CD4-positive, alpha-beta memory T cell (primary cell): ENCODE results near the gene FCF1. TPM values are rescaled to one million over a fixed set of nuclear protein-coding genes. Genes with fewer than 3 reads are reported as not detected.
A peak's percentile ranks its signal among the peaks of the same experiment; 100 is the strongest.

Experiments
- CTCF ChIA-PET: fragments of 350-600 bp; sonication (Branson Sonifier 250); formaldehyde crosslinking; loops from one replicate; lab custom pipeline; 2021; ENCODE audit warnings: inconsistent platforms; ENCODE audit not compliant: partially characterized antibody; lab: Charles Lee
- POLR2A ChIA-PET: fragments of 350-600 bp; sonication (Branson Sonifier 250); formaldehyde crosslinking; loops from one replicate; lab custom pipeline; 2021; ENCODE audit not compliant: partially characterized antibody; lab: Charles Lee
- DNase-seq, 5 donors: peaks; one replicate each; pipeline versions ENCODE4 v3.0.0 to v3.0.0-alpha.2; 2020 to 2022; ENCODE audit warnings: mixed read lengths in 1 of 5
- H3K27ac ChIP-seq: one replicate; pipeline ENCODE4 v1.7.0; 2013; ENCODE audit warnings: low read depth, low read length
- H3K27me3 ChIP-seq: 2 replicates; pipeline ENCODE4 v1.7.0; 2013; ENCODE audit warnings: mild to moderate bottlenecking, low read length, moderate library complexity; ENCODE audit not compliant: insufficient read depth
- H3K36me3 ChIP-seq: 2 replicates; pipeline ENCODE4 v1.7.0; 2013; ENCODE audit warnings: mild to moderate bottlenecking, low read length, moderate library complexity; ENCODE audit not compliant: insufficient read depth
- H3K4me1 ChIP-seq: 2 replicates; pipeline ENCODE4 v1.7.0; 2013; ENCODE audit warnings: mild to moderate bottlenecking, low read length, moderate library complexity; ENCODE audit not compliant: insufficient read depth
- H3K4me3 ChIP-seq, 2 donors: one replicate each; pipeline ENCODE4 v1.7.0; 2013; ENCODE audit warnings: low read length in 2 of 2, mild to moderate bottlenecking in 1 of 2
- H3K9me3 ChIP-seq, 2 donors: one replicate each; pipeline ENCODE4 v1.7.0; 2013; ENCODE audit warnings: low read length in 2 of 2, control low read depth in 1 of 2; ENCODE audit not compliant: control insufficient read depth in 1 of 2
- H3K27ac Mint-ChIP-seq, 7 donors: one replicate each; pipeline ENCODE4 v1.8.0; 2020 to 2021; ENCODE audit warnings: mixed read lengths in 7 of 7, mild to moderate bottlenecking in 6 of 7, inconsistent platforms in 3 of 7, moderate library complexity in 3 of 7
- H3K27me3 Mint-ChIP-seq, 2 donors: one replicate each; pipeline ENCODE4 v1.8.0; 2020 to 2021; ENCODE audit warnings: mixed read lengths in 2 of 2
- H3K36me3 Mint-ChIP-seq, 2 donors: one replicate each; pipeline ENCODE4 v1.8.0; 2020 to 2021; ENCODE audit warnings: mixed read lengths in 2 of 2, inconsistent platforms in 1 of 2, mild to moderate bottlenecking in 1 of 2
- H3K4me1 Mint-ChIP-seq, 4 donors: one replicate each; pipeline ENCODE4 v1.8.0; 2020 to 2021; ENCODE audit warnings: mixed read lengths in 4 of 4, mild to moderate bottlenecking in 1 of 4
- H3K4me3 Mint-ChIP-seq, 8 donors: one replicate each; pipeline ENCODE4 v1.8.0; 2020 to 2021; ENCODE audit warnings: mixed read lengths in 8 of 8, mild to moderate bottlenecking in 7 of 8, moderate library complexity in 6 of 8, inconsistent platforms in 3 of 8
- H3K9me3 Mint-ChIP-seq, 8 donors: one replicate each; pipeline ENCODE4 v1.8.0; 2020 to 2021; ENCODE audit warnings: mixed read lengths in 8 of 8, mild to moderate bottlenecking in 5 of 8, inconsistent platforms in 3 of 8, moderate library complexity in 1 of 8
- intact Hi-C: fragments of 100-400 bp; cut with micrococcal nuclease; formaldehyde crosslinking; loops from one replicate; pipeline ENCODE4 v1.15.1; 2023
- polyA plus RNA-seq, 2 donors: library from polyadenylated mRNA; unstranded; fragments of 300-500 nt; fragmentation: Illumina TruSeq; gene quantifications; one replicate each; pipeline ENCODE4 v1.2.3, GENCODE V29; 2021
- total RNA-seq, 2 experiments: library from RNA; stranded (reverse); gene quantifications; one replicate each; pipeline ENCODE4 v1.2.3, GENCODE V29; 2021

The FCF1 gene
- total and polyA plus RNA-seq, 4 experiments from 2014 or later = 28.6 to 57.9 (median 46.5) TPM

- intact Hi-C loops = no loop called here
- H3K4me1 ChIP-seq = no peaks in the 10 kb centered on the region
- no peaks in the 10 kb centered on the region for H3K9me3 ChIP-seq
- Mint-ChIP-seq H3K36me3 (peaks cover 32 to 38% of the 10 kb centered on the region in 2 donors), H3K27ac (no peak overlapping the region), H3K4me3 (no peak overlapping the region), H3K9me3 (peaks cover 0 to 5% (median 1%) of the 10 kb centered on the region in 8 donors), H3K4me1 (peaks cover 15 to 40% (median 27%) of the 10 kb centered on the region in 4 donors), H3K27me3 (no peaks in the 10 kb centered on the region)
- peaks cover 6% of the 10 kb centered on the region for H3K36me3 ChIP-seq
- no peak overlapping the region for H3K27ac ChIP-seq
- ChIA-PET CTCF (no interaction called here), POLR2A (no interaction called here)
- H3K4me3 ChIP-seq = no peak overlapping the region
- H3K27me3 ChIP-seq = no peaks in the 10 kb centered on the region
- no peak for DNase-seq
These were observed 15.0 kb upstream of the FCF1 start for GRCh38 chr14:74697976-74698375.

- H3K27ac Mint-ChIP-seq = peak overlapping the region in 2 of 7 donors; percentile 2 to 43
- intact Hi-C loops = no loop called here
- H3K9me3 Mint-ChIP-seq = peaks cover 0 to 6% (median 2%) of the 10 kb centered on the region in 8 donors
- Histone ChIP-seq H3K36me3 (peaks cover 6% of the 10 kb centered on the region), H3K4me1 (no peaks in the 10 kb centered on the region), H3K27ac (no peak overlapping the region), H3K4me3 (no peak overlapping the region), H3K9me3 (no peaks in the 10 kb centered on the region), H3K27me3 (no peaks in the 10 kb centered on the region)
- ChIA-PET CTCF (no interaction called here), POLR2A (no interaction called here)
- peaks cover 34 to 35% of the 10 kb centered on the region in 2 donors for H3K36me3 Mint-ChIP-seq
- no peak overlapping the region for H3K4me3 Mint-ChIP-seq
- DNase-seq = no peak
- H3K4me1 Mint-ChIP-seq = peaks cover 15 to 41% (median 27%) of the 10 kb centered on the region in 4 donors
- no peaks in the 10 kb centered on the region for H3K27me3 Mint-ChIP-seq
These were observed 14.5 kb upstream of the FCF1 start for GRCh38 chr14:74698465-74698864.

- Mint-ChIP-seq H3K4me3 (no peak overlapping the region), H3K27me3 (no peaks in the 10 kb centered on the region), H3K36me3 (peaks cover 27 to 34% of the 10 kb centered on the region in 2 donors), H3K4me1 (peaks cover 17 to 40% (median 30%) of the 10 kb centered on the region in 4 donors), H3K27ac (no peak overlapping the region), H3K9me3 (peaks cover 0 to 6% (median 2%) of the 10 kb centered on the region in 8 donors)
- intact Hi-C loops = no loop called here
- no peaks in the 10 kb centered on the region for H3K9me3 ChIP-seq
- ChIA-PET POLR2A (no interaction called here), CTCF (no interaction called here)
- H3K36me3 ChIP-seq = peaks cover 6% of the 10 kb centered on the region
- H3K27me3 ChIP-seq = no peaks in the 10 kb centered on the region
- DNase-seq = no peak
- H3K4me1 ChIP-seq = no peaks in the 10 kb centered on the region
- H3K27ac ChIP-seq = no peak overlapping the region
- H3K4me3 ChIP-seq = no peak overlapping the region
These were observed 10.7 kb upstream of the FCF1 start for GRCh38 chr14:74702293-74702692.

- Histone ChIP-seq H3K27me3 (no peaks in the 10 kb centered on the region), H3K9me3 (no peaks in the 10 kb centered on the region), H3K4me3 (no peak overlapping the region), H3K4me1 (no peaks in the 10 kb centered on the region), H3K36me3 (peaks cover 6% of the 10 kb centered on the region), H3K27ac (no peak overlapping the region)
- Mint-ChIP-seq H3K27ac (no peak overlapping the region), H3K36me3 (peaks cover 23 to 30% of the 10 kb centered on the region in 2 donors), H3K4me3 (no peak overlapping the region), H3K27me3 (no peaks in the 10 kb centered on the region), H3K9me3 (peaks cover 0 to 6% (median 2%) of the 10 kb centered on the region in 8 donors), H3K4me1 (peaks cover 13 to 40% (median 27%) of the 10 kb centered on the region in 4 donors)
- CTCF ChIA-PET = no interaction called here
- POLR2A ChIA-PET = no interaction called here
- no peak for DNase-seq
- intact Hi-C loops = no loop called here
These were observed 9.9 kb upstream of the FCF1 start for GRCh38 chr14:74703043-74703442.

- Histone ChIP-seq H3K27me3 (no peaks in the 10 kb centered on the region), H3K4me3 (no peak overlapping the region), H3K27ac (no peak overlapping the region), H3K36me3 (no peaks in the 10 kb centered on the region), H3K4me1 (peaks cover 6% of the 10 kb centered on the region), H3K9me3 (no peaks in the 10 kb centered on the region)
- no peak for DNase-seq
- Mint-ChIP-seq H3K36me3 (peaks cover 19 to 24% of the 10 kb centered on the region in 2 donors), H3K27me3 (no peaks in the 10 kb centered on the region), H3K9me3 (peaks cover 0 to 6% (median 2%) of the 10 kb centered on the region in 8 donors), H3K27ac (no peak overlapping the region), H3K4me1 (peaks cover 25 to 45% (median 32%) of the 10 kb centered on the region in 4 donors), H3K4me3 (no peak overlapping the region)
- ChIA-PET CTCF (no interaction called here), POLR2A (no interaction called here)
- intact Hi-C loops = no loop called here
These were observed 8.3 kb upstream of the FCF1 start for GRCh38 chr14:74704656-74705055.

- H3K27me3 ChIP-seq = no peaks in the 10 kb centered on the region
- intact Hi-C loops = no loop called here
- POLR2A ChIA-PET = no interaction called here
These were observed 7.1 kb upstream of the FCF1 start for GRCh38 chr14:74705613-74706500.

GRCh38 chr14:74710480-74710879, 2.5 kb upstream of the FCF1 start:
- ChIA-PET CTCF (no interaction called here), POLR2A (no interaction called here)
- Mint-ChIP-seq H3K27ac (peak overlapping the region in 4 of 7 donors; percentile 2 to 62 (median 28)), H3K27me3 (no peaks in the 10 kb centered on the region), H3K4me1 (peaks cover 42 to 62% (median 52%) of the 10 kb centered on the region in 4 donors), H3K9me3 (peaks cover 0 to 3% (median 0%) of the 10 kb centered on the region in 8 donors), H3K4me3 (peak overlapping the region in 3 of 8 donors; percentile 32 to 71 (median 36)), H3K36me3 (peaks cover 5 to 26% of the 10 kb centered on the region in 2 donors)
- H3K27me3 ChIP-seq = no peaks in the 10 kb centered on the region
- H3K27ac ChIP-seq = no peak overlapping the region
- H3K4me1 ChIP-seq = peaks cover 40% of the 10 kb centered on the region
- no peak for DNase-seq
- H3K9me3 ChIP-seq = no peaks in the 10 kb centered on the region
- peaks cover 3% of the 10 kb centered on the region for H3K36me3 ChIP-seq
- intact Hi-C loops = no loop called here
- H3K4me3 ChIP-seq = no peak overlapping the region

More at GRCh38 chr14:74705613-74706500, 7.1 kb upstream of the FCF1 start:
- CTCF ChIA-PET = interaction anchor here (0.5 to 1.7 kb wide), 3 partner anchors 16 to 97 kb away, joined by 3 to 7 read pairs (median 4); partner anchors contain the start of gene YLPM1
- Histone ChIP-seq H3K4me1 (peaks cover 18% of the 10 kb centered on the region), H3K36me3 (no peaks in the 10 kb centered on the region), H3K27ac (no peak overlapping the region), H3K9me3 (no peaks in the 10 kb centered on the region), H3K4me3 (no peak overlapping the region)
- H3K27ac Mint-ChIP-seq = no peak overlapping the region
- H3K9me3 Mint-ChIP-seq = peaks cover 0 to 6% (median 2%) of the 10 kb centered on the region in 8 donors
- no peak overlapping the region for H3K4me3 Mint-ChIP-seq
- no peaks in the 10 kb centered on the region for H3K27me3 Mint-ChIP-seq
- H3K36me3 Mint-ChIP-seq = peaks cover 18 to 20% of the 10 kb centered on the region in 2 donors
- DNase-seq = no peak
- peaks cover 34 to 49% (median 39%) of the 10 kb centered on the region in 4 donors for H3K4me1 Mint-ChIP-seq
